KOPT-K1 (cell line): ENCODE measurements around the gene SSBP1.
"Not testable (repeated sequence)": the region's sequence is repeated elsewhere in the genome, so short reads cannot be mapped to it uniquely, and the experiment has no call there.

ENCODE experiments used
- H3K27ac ChIP-seq: fragments of 200-600 bp; sonication (generic); 2 replicates; pipeline ENCODE4 v1.5.1; 2016; ENCODE audit warnings: antibody characterized with exemption, mild to moderate bottlenecking, low read depth, low read length; ENCODE audit not compliant: poor library complexity, severe bottlenecking
- H3K36me3 ChIP-seq: fragments of 200-600 bp; sonication (generic); 2 replicates; pipeline ENCODE4 v1.5.1; 2017; ENCODE audit warnings: antibody characterized with exemption, mild to moderate bottlenecking, low read length, moderate library complexity; ENCODE audit not compliant: insufficient read depth
- H3K9me3 ChIP-seq: fragments of 200-600 bp; sonication (generic); 2 replicates; pipeline ENCODE4 v1.5.1; 2017; ENCODE audit warnings: antibody characterized with exemption, low read length, mild to moderate bottlenecking; ENCODE audit not compliant: insufficient read depth, poor library complexity, severe bottlenecking

Gene SSBP1, protein sequence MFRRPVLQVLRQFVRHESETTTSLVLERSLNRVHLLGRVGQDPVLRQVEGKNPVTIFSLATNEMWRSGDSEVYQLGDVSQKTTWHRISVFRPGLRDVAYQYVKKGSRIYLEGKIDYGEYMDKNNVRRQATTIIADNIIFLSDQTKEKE

DNA sequence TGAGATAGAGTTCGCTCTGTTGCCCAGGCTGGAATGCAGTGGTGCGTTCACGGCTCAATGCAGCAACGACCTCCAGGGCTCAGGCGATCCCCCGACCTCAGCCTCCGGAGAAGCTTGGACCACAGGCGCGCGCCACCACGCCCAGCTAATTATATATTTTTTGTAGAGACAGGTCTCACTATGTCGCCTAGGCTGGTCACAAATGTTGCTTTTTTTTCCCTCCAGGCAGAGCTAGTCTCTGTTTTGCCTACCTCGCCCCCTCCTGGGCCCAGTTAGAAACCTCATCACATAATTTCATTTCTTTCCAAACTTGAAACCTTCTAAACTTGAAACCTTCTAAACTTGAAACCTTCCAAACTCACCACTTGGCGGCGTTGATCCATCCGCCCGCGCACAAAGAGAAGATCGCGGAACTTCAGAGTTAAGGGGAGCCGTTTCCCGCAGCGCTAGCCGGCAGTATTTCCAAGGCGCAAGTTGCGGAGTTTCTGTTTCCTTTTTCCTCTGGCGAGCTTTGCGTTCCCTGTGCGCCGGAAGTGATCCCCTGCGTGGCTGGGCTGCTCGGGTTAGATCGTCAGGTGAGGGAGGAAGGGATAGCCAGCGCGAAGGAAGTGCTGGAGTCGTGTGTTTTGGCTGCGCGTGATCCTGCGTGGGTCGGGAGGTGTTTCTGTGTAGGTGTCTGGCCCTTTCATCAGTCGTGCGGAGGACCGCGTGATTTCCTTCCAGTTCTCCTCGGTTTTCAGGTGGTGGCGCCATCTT is at the start of gene SSBP1:
Gene SSBP1, plus strand, starts transcription at position 523 of the 756 bp plus-strand sequence. CDS start 809 bp downstream, outside the sequence.
- peak within 1 kb of the TSS; percentile 72 for H3K27ac ChIP-seq
- peaks cover 39% of the 10 kb centered on the region for H3K36me3 ChIP-seq
- H3K9me3 ChIP-seq: no peaks in the 10 kb centered on the region

GRCh38 chr7:141689072-141689825 is 48.9 kb upstream of the SSBP1 start:
- not testable (repeated sequence) for H3K27ac ChIP-seq

DNA sequence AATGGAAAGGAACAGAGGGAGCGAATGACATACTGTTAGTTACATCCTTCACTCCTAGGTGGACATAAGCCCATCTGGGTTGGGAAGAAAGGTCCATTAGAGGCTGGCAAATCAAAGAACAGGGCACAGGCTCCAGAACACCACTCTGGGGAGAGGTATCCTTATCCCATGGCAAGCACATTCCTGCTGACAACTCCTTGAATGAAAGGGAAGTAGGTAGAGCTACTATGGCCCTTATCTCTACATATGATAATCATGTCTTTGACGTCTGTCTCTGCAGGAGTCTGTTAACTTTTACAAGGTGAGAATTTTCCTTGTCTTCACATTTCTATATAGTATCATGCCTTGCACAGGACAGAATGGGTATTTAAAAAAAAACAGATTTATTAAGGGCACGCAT is 46.6 kb upstream of the SSBP1 start:
- no peak overlapping the region for H3K27ac ChIP-seq

More at GRCh38 chr7:141689072-141689825, 48.9 kb upstream of the SSBP1 start:
- not testable (repeated sequence) for H3K36me3 ChIP-seq, H3K9me3 ChIP-seq

GRCh38 chr7:141691961-141692360 is 46.2 kb upstream of the SSBP1 start:
- Histone ChIP-seq H3K9me3 (no peaks in the 10 kb centered on the region), H3K27ac (no peak overlapping the region)

More for the DNA sequence above, 46.6 kb upstream of the SSBP1 start:
- H3K36me3 ChIP-seq: no peaks in the 10 kb centered on the region
- H3K9me3 ChIP-seq: no peaks in the 10 kb centered on the region

GRCh38 chr7:141693082-141693481 is 45.1 kb upstream of the SSBP1 start:
- H3K36me3 ChIP-seq: no peaks in the 10 kb centered on the region
- no peaks in the 10 kb centered on the region for H3K9me3 ChIP-seq

More at GRCh38 chr7:141691961-141692360, 46.2 kb upstream of the SSBP1 start:
- H3K36me3 ChIP-seq: no peaks in the 10 kb centered on the region

GRCh38 chr7:141695803-141696289 is 42.3 kb upstream of the SSBP1 start:
- Histone ChIP-seq H3K36me3 (no peaks in the 10 kb centered on the region), H3K27ac (no peak overlapping the region), H3K9me3 (no peaks in the 10 kb centered on the region)

More at GRCh38 chr7:141693082-141693481, 45.1 kb upstream of the SSBP1 start:
- H3K27ac ChIP-seq: no peak overlapping the region

DNA sequence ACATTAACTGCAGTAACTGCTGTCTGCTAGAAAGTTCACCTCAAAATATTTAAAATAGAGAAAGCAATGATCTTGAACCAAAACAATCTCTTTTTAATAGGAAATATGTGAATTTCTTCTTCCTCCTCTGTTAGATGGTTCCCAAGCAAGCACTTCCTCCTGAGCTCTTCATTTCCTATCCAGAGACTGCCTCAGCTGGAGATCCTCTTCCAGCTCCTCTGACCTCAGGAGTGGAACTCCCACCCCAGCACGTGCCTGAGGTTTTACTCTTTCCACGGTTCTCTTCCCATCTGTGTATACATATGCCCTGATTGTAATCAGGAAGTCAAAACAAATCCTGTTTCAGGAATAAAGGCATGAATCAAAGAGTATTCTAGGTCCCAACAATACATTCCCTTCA is 41.8 kb upstream of the SSBP1 start:
- Histone ChIP-seq H3K27ac (no peak overlapping the region), H3K9me3 (no peaks in the 10 kb centered on the region), H3K36me3 (no peaks in the 10 kb centered on the region)

DNA sequence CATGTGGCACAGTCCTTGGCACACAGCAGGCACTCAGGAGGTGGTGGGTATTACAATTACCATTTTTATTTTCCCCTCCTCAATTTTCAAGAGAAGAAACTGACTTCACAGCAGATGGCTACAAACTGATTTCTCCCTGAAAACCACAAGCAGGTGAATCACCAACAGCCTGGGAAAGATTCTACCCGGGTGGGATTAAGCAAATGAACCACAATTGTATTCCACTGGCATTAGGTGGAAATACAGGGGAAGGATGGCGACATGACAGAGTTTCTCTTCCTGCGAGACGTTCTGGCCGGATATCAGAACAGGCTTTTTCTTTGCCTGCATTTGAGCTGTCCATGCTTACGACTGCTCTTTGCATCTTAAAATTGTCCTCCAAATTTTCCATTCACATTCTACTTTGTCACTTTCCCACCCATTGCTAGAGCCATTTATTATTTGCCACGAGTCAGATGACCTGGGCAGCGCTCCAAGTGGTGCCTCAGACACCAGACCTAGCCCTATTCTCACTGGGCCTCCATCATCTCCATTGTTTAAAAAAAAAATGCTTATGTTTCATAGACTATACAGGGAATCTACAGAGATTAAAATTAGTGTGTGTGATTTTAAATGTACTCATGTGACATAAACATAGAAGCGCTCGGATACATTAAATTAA is 40.8 kb upstream of the SSBP1 start:
- Histone ChIP-seq H3K27ac (no peak overlapping the region), H3K36me3 (no peaks in the 10 kb centered on the region), H3K9me3 (no peaks in the 10 kb centered on the region)

GRCh38 chr7:141698247-141699015 is 39.7 kb upstream of the SSBP1 start:
- H3K27ac ChIP-seq: no peak overlapping the region
- H3K9me3 ChIP-seq: no peaks in the 10 kb centered on the region
- no peaks in the 10 kb centered on the region for H3K36me3 ChIP-seq

DNA sequence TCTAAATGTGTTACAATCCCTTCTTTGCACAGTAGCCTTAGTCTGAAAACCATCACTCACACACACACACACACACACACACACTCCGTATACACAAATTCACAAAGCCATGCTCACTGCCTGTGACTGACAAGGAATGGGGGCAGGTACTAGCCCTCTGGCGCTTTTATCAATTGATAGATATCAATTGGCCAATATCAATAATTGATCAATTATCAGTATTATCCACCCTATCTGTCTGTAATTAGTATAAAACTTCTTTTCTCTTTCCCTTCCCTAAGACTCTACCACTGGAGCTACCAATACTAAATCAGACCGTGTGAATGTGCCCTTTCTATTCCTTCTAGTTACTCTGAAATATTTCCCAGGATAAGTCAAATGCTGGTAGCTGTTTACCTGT is 38.3 kb upstream of the SSBP1 start:
- Histone ChIP-seq H3K36me3 (no peaks in the 10 kb centered on the region), H3K27ac (no peak overlapping the region), H3K9me3 (no peaks in the 10 kb centered on the region)

GRCh38 chr7:141700296-141700847 is 37.8 kb upstream of the SSBP1 start:
- no peaks in the 10 kb centered on the region for H3K36me3 ChIP-seq
- H3K27ac ChIP-seq: no peak overlapping the region
- H3K9me3 ChIP-seq: no peaks in the 10 kb centered on the region

DNA sequence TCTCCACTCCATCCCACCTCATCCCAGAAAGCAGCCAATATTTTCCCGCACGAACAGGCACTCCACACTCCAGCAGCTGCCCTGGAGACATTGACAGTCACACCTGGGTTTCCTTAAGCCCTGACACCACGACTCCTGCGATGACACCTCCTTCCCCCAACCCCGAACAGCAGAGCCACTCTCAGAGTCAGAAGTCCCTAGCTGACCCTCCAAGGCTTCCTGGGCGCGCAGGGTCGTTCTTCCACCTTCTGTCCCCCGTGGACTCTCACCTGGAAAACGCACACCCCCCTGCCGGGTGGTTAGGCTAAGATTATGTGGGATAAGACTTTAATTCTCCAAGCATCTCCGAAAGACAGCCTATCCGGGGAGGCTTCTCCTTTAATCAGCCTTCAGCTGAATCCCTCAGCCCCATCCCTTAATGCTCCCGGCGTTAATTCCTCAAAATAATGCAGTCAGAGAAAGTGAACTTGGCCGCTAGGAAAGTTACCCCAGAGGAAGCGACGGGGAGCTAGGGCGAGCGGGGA is 37.2 kb upstream of the SSBP1 start:
- Histone ChIP-seq H3K27ac (no peak overlapping the region), H3K36me3 (no peaks in the 10 kb centered on the region), H3K9me3 (no peaks in the 10 kb centered on the region)

DNA sequence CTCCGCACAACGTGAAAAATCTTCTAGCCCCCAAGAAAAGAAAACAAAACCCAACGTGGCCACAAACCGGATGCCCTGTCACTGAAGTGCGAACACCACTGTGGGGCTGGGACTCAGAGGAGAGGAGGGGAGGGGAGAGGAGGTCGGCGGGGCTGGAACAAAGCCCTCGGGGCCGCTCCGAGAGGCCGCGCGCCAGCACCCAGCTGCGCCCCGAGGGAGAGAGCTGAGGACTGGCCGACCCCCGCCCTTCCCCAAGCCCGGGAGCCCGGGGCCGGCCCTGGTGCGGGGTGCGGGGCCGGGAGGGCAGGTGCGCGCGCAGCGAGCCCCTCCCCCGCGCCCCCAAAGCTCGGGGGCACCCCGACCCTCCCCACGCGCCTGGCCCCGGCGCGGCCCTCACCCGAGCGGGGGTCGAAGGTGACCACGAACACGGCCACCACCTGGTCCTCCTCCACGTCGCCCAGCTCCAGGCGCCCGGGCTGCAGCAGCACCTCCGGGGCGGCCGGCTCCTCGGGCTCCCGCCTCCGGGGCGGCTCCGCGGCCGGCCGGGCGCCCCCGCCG is 36.6 kb upstream of the SSBP1 start:
- H3K27ac ChIP-seq: peak overlapping the region; percentile 36

More for the DNA sequence above, 36.6 kb upstream of the SSBP1 start:
- Histone ChIP-seq H3K36me3 (no peaks in the 10 kb centered on the region), H3K9me3 (no peaks in the 10 kb centered on the region)
